GM21825 (cell line): ENCODE results near the gene GH2.
"Not testable (repeated sequence)": the region's sequence is repeated elsewhere in the genome, so short reads cannot be mapped to it uniquely, and the experiment has no call there.

Source experiments
- ATAC-seq: cut with Tn5 transposase; IDR thresholded peaks from one replicate; pipeline ENCODE4 v1.9.1; 2021; ENCODE audit warnings: mild to moderate bottlenecking, moderate library complexity; ENCODE audit not compliant: unreplicated experiment

Gene GH2

DNA sequence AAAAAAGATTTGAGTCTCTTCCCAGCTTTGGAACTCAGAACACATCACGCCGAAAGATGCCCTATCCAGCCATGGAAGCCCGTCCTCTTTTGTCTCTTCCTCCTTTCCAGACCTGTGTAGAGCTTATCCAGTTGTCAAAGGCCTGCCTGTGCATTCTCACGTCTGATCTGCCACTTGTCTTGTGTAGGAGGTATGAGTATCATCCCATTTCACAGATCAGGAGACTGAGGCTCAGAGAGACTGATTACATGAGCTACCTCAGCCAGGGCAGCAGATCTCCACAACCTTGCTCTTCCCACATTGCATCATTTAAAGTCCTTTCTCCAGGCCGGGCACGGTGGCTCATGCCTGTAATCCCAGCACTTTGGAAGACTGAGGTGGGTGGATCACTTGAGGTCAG lies 7.1 kb downstream of the GH2 start:
- ATAC-seq = not testable (repeated sequence)

DNA sequence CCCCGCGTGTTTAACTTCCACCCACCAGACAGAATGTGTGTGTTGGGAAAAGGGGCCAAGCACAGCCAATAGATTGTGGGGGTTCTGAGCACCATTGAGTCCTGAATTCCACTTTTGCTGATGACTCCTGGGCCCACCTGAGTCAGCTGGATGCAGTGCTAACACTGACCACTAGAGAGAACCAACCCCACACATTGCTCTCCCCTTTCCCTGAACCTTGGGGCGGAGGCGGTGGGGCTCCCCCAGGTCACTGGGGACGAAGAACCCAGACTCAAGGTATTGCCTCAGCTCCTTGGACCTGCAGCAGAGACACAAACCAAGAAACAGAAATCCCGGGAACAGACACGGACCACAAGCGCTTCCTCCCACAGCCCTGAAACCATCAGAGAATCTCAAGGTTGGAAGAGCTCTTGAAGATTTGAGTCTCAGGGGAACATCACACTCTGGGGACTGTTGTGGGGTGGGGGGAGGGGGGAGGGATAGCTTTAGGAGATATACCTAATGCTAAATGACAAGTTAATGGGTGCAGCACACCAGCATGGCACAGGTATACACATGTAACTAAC lies 7.6 kb downstream of the GH2 start:
- not testable (repeated sequence) for ATAC-seq

DNA sequence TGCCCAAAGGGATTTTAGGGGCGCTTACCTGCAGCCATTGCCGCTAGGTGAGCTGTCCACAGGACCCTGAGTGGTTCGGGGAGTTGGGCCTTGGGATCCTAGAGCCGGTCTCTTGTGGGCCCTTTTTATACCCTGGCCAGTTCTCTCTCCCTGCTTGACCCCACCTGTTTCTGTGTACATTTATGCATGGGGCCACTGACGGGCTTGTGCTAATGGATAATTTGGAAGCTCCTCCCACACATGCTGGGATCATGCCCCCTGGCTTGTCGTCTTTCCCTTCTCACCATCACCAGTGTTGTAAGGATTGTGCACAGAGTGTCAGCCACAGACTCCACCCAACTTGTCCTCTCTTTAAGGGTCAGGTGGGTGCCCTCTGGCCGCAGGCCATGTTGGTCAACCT lies 8.2 kb downstream of the GH2 start, which contains the start of gene CSH2:
Gene CSH2, minus strand, starts transcription at position 101 of the 400 bp plus-strand sequence. Its CDS starts 63 bp downstream, at position 38.
- not testable (repeated sequence) for ATAC-seq

DNA sequence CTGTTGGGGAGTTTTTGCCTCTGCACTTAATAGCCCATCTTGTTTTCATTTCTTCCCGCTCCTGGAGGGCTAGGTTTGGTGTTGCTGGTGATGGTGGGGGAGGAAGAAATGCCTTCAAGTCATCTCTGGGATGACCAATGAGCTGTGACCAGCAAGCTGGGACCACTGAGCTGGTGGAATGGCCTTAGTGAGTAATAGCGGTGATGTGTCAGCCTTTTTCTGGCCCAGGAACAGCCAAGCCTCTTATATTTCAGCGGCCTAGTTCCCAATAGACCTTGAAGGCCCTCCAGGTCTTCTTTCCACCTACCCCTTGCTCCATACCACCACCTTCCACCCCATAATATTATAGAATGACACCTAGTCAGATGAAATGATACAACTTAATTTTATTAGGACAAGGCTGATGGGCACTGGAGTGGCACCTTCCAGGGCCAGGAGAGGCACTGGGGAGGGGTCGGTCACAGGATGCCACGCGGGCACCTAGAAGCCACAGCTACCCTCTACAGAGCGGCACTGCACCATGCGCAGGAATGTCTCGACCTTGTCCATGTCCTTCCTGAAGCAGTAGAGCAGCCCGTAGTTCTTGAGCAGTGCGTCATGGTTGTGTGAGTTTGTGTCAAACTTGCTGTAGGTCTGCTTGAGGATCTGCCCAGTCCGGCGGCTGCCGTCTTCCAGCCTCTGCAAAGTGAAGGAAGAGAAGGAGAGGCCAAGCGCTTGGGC lies 9.9 kb downstream of the GH2 start:
- not testable (repeated sequence) for ATAC-seq

DNA sequence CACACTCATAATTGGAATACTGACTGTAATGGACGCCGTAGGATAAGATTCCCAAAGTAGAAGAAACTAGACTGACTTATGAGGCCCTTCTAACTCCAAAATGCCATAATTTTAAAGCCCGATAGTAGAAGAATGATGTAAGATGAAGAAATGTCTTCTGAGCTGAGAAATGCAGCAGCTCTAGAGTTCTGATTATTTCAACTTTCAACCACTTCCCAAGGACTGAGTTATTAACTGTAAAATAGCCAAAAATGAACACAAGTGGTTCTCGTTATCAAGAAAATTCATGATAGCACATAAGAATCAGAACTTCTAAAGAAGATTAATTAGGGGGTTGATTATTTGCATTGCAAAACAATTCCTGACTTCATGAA lies 11.5 kb downstream of the GH2 start:
- not testable (repeated sequence) for ATAC-seq

DNA sequence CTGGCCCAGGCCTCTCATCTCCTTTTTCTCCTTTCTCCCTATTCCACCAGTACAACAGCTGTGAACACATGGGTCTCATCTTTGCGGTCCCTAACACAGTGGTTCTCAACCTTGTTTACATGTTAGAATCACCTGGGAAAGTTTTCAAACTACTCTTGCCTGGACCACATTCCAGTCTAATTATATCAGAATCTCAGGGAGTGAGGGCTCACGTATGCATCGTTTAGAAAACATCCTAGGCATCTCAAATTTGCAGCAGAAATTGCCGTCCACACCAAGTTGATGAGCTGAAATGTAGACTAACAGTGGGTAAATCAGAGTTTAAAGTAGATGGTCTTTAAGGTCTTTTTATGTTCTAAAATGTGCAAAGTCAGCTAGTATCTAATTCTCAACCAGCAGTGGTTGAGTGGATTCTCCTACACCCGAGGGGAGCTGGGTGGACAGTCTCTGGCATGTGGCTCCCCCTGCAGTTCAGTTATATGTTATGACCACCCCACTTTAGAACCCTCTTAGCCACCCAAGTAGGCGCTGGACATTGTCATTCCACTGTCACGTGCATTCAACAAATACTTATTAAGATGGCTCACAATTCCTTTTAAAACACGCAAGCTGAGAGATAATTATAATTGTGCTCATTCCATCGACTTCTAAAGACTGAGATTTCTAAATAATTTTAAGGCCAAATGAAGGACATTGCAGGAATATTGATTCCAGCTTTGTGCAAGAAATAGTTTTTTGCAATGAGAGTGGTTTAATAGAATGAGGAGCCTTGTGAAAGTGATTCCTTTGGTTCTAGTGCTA lies 12.1 kb downstream of the GH2 start:
- not testable (repeated sequence) for ATAC-seq

DNA sequence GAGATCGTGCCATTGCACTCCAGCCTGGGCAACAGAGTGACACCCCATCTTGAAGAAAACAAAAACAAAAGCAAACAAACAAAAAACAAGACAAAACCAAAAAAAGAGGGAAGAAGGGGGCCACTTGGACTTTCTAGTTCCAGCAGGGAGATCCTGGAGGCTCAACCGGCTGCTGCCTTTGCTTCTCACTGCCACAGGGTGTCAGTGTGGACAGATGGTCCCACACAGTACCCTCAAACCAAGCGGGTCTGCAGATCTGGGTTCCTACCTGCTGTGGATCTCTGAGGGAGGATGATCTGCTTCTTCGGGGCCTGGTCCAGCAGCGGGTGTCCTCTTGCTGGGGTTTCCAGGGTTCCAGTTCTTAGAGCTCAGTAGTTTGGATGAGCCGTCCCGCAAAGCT lies 15.1 kb downstream of the GH2 start:
- not testable (repeated sequence) for ATAC-seq

DNA sequence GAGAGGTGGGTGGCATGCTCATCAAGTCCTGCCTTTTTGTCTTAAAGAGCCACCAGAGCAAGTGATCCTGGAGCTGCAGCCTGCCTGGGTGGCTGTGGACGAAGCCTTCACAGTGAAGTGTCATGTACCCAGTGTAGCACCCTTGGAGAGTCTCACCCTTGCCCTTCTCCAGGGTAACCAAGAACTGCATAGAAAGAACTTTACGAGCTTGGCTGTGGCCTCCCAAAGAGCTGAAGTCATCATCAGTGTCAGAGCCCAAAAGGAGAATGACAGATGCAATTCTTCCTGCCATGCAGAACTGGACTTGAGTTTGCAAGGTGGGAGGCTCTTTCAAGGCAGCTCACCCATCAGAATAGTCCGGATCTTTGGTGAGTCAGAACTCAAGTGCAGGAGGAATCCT lies 22.5 kb downstream of the GH2 start:
- ATAC-seq = no peak

DNA sequence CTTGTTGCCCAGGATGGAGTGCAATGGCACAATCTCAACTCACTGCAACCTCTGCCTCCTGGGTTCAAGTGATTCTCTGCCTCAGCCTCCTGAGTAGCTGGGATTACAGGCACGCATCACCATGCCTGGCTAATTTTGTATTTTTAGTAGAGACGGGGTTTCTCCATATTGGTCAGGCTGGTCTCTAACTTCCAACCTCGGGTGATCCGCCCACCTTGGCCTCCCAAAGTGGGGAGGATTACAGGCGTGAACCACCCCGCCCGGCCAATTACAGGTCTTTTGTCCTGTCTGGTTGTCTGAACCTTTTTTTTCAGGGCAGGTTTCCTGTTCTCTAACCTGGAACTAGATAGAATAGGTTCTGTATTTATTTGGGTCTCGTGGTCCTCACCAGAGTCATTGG lies 25.3 kb downstream of the GH2 start:
- ATAC-seq = not testable (repeated sequence)

DNA sequence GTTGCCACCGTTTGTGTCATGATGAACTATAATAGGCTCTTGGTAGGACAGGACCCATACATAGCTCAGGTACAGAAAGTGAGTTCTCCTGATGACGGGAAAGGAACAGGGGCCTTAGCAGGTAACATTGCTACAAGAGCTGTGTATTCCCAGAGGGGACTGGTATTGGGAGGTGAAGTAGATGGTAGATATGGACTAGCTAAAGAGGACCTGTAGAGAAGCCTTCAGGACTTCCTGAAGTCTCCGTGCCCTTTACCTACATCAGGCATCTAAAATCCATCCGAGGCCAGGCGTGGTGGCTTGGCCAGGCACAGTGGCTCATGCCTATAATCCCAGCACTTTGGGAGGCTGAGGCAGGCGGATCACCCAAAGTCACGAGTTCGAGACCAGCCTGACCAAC lies 26.6 kb downstream of the GH2 start:
- no peak for ATAC-seq

DNA sequence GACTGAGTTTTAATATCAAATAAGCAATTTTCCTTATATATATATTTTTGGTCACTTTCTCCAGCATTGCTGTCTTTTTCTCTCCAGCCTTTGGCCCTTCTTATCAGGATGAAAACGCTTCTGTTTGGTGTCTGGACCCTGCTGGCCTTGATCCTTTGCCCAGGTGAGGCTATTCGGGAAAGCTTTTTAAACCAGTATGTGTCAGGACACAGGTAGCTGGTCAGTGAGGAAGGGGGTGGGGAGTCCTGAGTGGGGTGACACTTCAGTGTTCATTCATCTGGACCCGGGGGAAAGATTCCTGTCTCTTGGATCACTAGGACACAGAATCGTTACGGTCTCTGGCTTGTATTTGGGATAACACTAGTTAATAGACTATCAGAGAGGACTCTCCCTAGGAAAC lies 27.0 kb downstream of the GH2 start:
- ATAC-seq = no peak

DNA sequence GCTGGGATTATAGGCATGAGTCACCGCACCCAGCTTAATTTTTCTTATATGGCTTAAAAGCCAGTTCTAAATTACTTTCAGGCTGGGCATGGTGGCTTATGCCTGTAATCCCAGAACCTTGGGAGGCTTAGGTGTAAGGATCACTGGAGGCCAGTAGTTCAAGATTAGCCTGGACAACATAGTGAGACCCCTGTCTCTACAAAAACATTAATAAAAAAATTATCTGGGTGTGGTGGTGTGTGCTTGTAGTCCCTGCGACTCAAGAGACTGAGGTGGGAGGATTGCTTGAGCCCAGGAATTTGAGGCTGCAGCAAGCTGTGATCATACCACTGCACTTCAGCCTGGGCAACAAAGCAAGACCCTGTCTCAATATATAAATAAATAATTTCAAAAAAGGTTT lies 28.5 kb downstream of the GH2 start:
- ATAC-seq = no peak

DNA sequence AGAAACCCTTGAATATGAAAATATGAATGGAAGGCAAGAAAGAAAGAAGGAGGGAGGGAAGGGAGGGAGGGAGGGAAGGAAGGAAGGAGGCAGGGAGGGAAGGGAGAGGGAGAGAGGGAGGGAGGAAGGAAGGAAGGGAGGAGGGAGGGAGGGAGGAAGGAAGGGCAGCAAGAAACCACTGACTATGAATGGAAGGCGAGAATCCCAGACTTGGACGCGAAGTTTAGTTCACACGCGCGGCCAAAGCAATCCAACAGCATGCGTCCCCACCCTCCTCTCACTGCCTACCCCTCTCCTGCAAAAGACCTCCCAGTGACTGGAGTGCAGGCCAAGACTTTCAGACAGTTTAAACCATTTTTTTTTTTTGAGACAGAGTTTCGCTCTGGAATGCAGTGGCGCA lies 31.3 kb downstream of the GH2 start:
- ATAC-seq = no peak

DNA sequence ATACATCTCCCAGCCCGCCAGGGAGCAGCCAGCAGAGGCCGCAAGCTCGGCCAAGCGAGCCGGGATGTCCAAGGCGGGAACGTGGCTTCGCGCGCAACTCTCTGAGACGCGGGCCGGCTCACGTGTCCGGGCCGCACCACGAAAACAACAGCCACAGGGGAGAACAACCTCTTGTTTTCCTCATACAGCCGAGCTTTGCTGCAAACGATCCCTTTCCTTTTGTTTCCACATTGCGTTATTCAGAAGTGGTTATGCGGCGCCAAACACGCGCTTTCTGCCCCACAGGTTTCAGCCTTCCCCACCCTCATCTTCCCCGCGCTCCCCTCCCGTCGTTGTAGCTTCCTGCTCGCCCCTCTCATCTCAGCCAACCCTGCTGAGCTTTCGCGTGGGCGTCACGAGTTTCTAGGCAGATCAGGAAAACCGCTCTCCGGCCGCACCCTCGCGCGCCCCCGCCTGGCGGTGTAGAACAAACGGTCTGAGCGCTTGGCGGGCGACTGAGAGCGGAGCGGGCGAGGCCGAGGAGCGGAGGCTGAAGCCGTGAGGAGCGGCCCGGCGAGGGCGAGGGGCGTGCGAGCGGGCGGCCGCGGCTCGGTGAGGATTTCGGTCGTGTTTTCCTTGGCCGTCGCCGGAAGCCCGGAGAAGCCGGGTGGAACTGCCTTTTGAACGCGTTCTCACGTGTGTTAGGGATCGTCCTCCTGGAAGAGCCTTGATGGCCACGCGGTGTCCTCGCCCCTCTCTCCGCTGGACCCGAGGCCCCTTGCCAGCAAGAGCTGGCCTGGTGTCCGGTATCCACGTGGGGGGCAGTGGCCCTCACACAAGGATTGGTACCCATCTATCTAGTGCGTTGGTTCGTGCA lies 32.7 kb downstream of the GH2 start:
- ATAC-seq = peak; percentile 81

DNA sequence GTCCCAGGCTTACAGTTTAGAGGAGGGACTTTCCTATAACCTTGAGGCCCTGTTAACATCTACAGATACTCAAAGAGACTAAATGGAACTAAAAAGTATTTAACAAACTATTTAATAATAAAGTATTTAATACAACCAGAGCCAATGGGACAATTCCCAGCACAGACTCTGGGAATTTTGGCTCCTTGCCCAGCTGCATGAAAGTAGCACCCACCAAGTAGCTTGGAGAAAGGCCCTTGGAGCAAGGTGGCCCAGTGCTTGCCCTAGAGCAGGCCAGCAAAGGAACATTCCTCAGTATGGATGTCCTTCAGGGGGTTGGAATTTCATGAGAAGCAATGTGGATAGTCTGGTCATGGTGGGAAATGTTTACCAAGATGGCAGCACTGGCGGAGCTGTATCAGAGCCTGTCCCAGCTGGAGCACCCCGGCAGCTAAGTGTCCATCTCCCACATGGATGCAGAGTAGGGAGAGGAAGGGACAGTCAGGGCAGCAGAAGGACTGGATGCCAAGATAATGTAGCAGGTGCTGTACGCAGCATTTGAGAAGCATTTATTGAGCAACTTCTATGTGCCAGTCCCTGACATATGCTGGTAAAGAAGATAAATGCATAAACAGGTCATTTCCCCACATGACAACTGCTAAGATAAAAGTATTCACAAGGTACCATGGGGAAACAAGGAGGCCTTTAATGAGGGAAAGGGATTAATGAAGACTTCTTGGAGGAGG lies 34.1 kb downstream of the GH2 start:
- ATAC-seq = no peak

DNA sequence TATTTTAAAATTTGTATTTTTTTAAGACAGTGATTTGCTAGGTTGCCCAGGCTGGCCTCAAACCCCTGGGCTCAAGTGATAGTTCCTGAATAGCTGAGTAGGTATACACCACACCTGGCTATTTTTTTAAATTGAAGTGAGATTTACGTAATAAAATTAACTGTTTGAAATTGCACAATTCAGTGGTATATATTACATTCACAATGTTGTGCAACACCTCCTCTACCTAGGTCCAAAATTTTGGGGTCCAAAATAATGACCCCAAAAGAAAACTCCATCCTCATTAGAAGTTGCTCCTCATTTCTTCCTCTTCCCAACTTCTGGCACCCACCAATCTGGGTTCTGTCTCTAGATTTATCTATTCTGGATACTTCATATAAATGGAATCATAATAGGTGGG lies 36.2 kb downstream of the GH2 start:
- no peak for ATAC-seq

DNA sequence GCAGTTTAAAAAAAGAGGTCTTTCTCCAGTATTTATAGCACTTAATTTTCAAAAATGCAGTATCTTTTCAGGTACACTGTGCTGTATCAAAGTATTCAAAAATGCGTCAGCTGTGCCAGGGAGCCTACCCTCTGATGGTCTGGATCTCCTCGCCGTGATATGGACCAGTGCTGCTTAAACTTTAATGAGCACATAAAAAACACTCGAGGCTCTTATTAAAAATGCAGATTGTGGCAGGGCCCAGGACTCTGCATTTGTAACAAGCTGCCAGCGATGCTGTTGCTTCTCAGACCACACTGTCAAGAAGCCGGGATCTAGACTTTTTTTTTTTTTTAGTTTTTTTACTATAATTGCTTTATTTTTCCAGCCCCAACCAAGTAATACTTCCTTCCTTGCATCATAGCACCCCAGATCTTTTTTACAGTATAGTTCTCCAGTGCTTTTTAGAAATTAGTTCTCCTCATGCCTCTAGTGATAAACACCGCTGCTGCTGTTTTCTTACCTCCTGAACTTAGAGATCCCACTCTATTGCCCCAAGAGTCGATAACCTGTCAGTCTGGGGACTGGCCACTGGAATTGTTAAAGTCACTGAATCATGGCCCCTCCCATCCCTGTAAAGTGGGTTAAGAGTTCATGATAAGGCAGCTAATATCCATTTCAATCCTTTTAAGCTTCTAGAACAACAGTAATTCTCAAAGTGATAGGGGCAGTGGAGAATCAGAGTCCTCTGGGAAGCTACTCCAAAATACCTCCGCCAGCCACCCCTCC lies 37.6 kb downstream of the GH2 start:
- no peak for ATAC-seq

DNA sequence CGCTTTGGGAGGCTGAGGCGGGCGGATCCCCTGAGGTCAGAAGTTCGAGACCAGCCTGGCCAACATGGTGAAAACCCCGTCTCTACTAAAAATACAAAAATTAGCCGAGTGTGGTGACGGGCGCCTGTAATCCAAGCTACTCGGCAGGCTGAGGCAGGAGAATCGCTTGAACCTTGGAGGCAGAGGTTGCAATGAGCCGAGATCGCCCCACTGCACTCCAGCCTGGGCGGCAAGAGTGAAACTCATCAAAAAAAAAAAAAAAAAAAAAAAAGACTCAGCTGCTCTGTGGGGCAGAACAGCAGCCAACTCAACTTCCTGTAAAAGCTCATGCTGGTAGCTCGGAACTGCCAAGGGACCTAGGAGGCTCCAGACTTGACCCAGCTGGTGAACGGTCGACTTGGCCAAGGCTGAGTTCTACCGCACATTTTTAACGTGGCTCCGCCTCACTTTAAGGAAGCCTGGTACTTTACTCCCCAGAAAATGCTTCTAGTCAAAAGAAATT lies 38.3 kb downstream of the GH2 start:
- ATAC-seq = not testable (repeated sequence)
